HG03108 (cell line): ENCODE data around the gene FAM107B.
"Not testable (repeated sequence)": the region's sequence is repeated elsewhere in the genome, so short reads cannot be mapped to it uniquely, and the experiment has no call there.

Source experiments
- ATAC-seq: cut with Tn5 transposase; IDR thresholded peaks from one replicate; pipeline ENCODE4 v1.9.1; 2021; ENCODE audit warnings: moderate library complexity; ENCODE audit not compliant: unreplicated experiment

Gene FAM107B

GRCh38 chr10:14696821-14697220, 77.9 kb downstream of the FAM107B start:
- ATAC-seq = no peak

GRCh38 chr10:14695847-14696480, 78.7 kb downstream of the FAM107B start:
- no peak for ATAC-seq

- ATAC-seq = no peak
These were observed 80.8 kb downstream of the FAM107B start for GRCh38 chr10:14693891-14694290.

- ATAC-seq = no peak
These were observed 82.2 kb downstream of the FAM107B start for GRCh38 chr10:14692344-14693076.

- no peak for ATAC-seq
These were observed 83.3 kb downstream of the FAM107B start for GRCh38 chr10:14691359-14691758.

- no peak for ATAC-seq
These were observed 86.1 kb downstream of the FAM107B start for GRCh38 chr10:14688606-14689005.

DNA sequence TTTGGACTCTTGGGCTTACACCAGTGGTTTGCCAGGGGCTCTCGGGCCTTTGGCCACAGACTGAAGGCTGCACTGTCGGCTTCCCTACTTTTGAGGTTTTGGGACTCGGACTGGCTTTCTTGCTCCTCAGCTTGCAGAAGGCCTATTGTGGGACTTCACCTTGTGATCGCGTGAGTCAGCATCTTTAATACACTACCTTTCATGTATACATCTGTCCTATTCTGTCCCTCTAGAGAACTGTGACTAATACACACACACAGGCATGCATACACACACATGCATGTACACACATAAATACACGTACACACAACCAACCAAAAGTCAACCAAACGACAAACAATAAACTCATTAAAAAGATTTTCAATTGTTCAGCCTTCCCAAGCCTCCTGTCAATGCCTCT, 86.5 kb downstream of the FAM107B start:
- not testable (repeated sequence) for ATAC-seq

- no peak for ATAC-seq
These were observed 87.4 kb downstream of the FAM107B start for GRCh38 chr10:14687340-14687739.

- no peak for ATAC-seq
These were observed 88.3 kb downstream of the FAM107B start for GRCh38 chr10:14686356-14686755.

DNA sequence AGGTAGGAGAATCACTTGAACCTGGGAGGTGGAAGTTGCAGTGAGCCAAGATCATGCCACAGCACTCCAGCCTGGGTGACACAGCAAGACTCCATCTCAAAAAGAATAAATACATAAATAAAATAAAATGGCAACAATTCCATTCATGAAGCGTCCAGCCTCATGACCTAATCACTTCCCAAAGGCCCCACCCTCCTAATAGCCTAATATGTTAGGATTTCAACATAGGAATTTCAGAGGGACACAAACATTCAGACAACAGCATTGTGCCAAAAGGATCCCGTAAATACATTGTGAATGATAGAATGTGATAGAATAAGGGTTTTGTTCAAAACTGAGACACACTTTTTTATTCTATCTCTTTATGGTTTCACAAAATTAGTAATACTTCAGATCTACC, 90.3 kb downstream of the FAM107B start:
- no peak for ATAC-seq

DNA sequence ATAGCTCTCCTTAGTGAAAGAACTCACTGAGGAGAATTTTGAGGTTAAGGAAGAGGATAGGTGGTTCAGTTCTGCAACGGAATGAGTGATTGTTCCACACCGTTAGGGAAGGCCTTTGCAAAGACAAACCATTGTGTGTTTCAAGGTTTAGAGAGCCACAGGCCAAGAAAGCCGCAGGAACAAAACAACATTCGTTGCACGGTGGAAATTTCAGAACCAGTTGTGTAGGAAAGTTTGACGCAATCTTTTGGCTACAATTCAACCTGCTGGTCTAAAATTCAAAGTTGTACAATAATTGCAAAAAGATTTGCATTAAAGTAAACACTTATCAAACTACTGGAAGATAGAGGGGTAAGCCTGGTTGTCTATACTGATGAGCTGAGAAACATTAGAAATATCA, 91.4 kb downstream of the FAM107B start:
- no peak for ATAC-seq

DNA sequence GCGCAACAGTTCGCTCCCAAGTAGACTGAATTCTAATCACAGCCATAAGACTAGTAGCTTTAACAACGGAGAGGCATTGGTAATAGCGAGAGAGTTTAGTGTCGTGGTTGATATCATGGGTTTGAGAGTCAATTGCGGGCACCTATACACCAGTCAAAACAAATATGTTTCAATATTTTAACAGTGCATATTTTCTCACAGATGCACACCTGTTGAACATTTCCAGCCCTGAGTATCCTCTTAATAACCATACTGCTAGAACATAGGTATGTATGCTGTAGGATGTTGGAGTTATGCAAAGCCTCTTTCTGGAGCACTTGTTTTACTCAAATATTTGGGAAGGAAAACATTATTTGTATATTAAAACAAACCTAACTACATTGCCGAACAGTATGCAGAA, 92.9 kb downstream of the FAM107B start:
- ATAC-seq = no peak

GRCh38 chr10:14681305-14681704, 93.4 kb downstream of the FAM107B start:
- ATAC-seq = no peak

DNA sequence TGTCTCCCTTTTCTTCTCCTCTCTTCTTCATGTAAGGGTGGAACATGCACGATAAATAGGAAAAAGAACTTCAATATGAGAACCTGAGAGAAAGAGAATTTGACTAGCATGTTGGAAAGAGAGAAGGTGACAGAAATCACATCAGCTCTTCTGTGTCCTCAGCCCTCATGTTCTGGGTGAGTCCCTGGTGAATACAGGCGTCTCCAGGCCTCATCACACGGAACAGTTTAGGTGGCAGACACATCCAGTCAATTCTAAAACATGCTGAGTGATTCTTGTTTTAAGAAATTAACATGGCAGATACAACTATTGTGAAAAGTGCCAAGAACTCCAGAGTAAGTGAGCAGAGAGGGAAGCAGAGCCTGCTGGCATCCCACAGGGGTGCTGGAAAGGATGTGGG, 96.1 kb downstream of the FAM107B start:
- no peak for ATAC-seq

- ATAC-seq = no peak
These were observed 98.0 kb downstream of the FAM107B start for GRCh38 chr10:14676732-14677131.

DNA sequence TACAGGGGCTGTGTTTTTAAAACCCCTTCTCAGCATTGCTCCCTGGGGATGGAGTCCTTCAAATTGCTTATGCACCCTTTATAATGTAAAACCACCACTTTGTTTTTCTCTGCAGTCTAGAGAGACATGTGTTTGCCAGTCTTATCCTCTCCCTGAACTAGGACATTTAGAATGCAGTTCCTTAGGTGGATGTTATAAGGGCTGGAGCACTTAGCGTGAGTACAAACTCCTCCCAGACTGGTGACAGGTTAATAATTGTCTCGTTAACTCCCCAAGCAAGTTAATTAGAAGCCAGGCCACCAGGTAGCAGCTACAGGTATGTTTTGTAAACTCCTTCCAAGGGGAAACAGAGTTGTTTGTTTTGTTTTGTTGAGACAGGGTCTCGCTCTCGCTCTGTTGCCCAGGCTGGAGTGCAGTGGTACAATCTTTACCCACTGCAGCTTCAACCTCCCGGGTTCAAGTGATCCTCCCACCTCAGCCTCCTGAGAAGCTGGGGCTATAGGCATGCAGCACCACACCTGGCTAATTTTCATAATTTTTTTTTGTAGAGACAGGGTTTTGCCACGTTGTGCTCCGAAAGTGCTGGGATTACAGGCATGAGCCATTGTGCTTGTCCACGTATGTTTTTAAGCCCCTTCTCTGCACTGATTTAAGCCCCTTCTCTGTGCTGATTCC, 100.2 kb downstream of the FAM107B start:
- ATAC-seq = no peak

DNA sequence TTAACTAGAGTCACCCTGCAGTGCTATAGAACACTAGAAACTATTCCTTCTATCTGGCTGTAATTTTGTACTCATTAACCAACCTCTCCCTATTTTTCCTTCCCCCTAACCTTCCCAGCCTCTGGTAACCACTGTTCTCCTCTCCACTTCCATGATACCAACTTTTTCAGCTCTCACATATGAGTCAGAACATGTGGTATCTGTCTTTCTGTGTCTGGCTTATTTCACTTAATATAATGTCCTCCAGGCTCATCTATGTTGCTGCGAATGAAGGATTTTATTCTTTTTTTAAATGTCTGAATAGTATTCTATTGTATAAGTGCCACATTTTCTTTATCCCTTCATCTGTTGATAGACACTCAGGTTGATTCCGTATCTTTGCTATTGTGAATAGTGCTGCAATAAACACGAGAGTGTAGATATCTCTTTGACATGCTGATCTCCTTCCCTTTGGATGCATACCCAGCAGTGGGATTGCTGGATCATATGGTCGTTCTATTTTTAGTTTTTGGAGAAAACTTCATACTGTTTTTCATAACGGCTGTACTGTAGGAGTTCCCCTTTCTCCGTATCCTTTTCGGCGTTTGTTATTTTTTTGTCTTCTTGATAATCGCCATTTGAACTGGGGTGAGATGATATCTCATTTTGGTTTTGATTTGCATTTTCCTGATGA, 101.4 kb downstream of the FAM107B start:
- ATAC-seq = no peak

DNA sequence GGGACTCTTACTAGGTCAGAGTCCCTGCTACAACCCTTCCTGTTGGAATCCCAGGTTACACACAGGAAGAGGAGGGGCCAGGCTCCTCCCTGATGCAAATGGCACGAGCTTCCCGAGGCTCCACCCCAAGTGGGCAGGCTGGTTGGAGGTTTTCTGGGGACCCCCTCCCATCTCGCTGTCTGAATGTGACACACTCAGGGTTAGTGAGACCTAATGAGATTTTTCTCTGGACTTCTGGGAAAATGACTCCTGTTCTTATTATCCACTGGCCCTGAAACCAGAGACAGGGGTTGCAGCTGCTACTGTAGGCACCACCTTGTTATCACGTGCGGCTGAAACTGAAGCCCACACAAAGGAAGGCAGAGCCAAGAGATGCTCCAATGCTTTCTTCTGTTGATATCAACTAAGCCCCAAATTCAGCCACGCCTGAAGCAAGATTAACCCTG, 103.3 kb downstream of the FAM107B start:
- ATAC-seq = no peak

DNA sequence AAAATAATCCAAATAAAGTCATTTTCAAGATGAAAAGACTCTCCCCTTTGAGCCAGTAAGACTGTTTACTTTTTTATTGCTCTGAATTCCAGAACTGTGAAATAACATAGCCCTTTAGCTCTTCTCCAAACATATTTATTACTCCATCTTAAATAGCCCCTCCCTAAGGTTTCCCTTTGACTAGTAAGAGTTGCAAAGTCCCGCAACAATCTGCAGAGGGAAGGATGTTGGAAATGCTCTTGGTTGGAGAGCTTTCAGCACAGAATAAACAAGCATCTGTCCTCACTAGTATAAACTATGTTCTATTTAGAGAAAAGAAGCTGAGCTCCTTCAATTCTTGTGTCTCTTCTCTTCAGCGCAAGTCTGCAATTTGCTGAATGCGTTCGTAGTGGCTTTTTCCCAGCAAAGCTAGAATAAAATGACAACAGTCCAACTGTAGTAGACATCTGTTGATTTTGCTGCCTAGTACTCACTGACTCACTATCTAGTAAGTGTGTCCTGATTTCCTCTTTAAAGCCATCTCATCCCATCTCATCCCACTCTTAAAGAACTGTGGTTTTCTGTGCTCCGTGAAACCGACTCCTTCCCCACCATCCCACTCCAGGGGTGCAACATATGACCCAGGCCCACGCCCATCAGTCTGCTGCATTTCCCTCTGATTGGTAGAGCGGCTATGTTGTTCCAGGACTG, 104.0 kb downstream of the FAM107B start:
- ATAC-seq = no peak

- no peak for ATAC-seq
These were observed 105.1 kb downstream of the FAM107B start for GRCh38 chr10:14669576-14669975.

DNA sequence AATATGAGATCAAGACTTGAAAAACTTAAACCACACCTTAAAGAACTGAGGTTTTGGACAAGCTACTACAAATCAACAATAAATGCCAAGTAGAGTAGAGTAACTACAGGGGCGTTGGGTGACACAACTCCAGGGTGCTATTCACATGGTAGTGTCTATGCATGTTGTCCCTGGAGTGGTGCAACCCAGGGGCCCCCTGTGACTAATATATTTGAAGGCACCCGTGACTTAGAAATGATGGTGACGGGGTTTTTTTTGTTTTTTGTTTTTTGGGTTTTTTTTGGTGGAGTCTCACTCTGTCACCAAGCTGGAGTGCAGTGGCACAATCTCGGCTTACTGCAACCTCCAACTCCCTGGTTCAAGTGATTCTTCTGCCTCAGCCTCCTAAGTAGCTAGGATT, 106.9 kb downstream of the FAM107B start:
- ATAC-seq = no peak
